H9 (cell line): ENCODE measurements around the gene ZNF648. TPM values are rescaled to one million over a fixed set of nuclear protein-coding genes. Genes with fewer than 3 reads are reported as not detected.

Experiments used
- DNase-seq: peaks from one replicate; pipeline ENCODE4 v3.0.0-alpha.2; 2017
- H2AFZ ChIP-seq: one replicate; pipeline ENCODE4 v1.6.1; 2013; ENCODE audit warnings: mild to moderate bottlenecking, low read length, control low read depth, moderate library complexity
- H2AK5ac ChIP-seq: 2 replicates; pipeline ENCODE4 v1.6.1; 2013; ENCODE audit warnings: low read length, control low read depth, mixed read lengths; ENCODE audit not compliant: insufficient read length
- H2BK120ac ChIP-seq: one replicate; pipeline ENCODE4 v1.6.1; 2013; ENCODE audit warnings: low read depth, mild to moderate bottlenecking, low read length, control low read depth, inconsistent platforms; ENCODE audit not compliant: poor library complexity, severe bottlenecking
- H2BK12ac ChIP-seq: 2 replicates; pipeline ENCODE4 v1.6.1; 2013; ENCODE audit warnings: low read length, control low read depth, mixed read lengths, low read depth; ENCODE audit not compliant: insufficient read length
- H2BK15ac ChIP-seq: 2 replicates; pipeline ENCODE4 v1.6.1; 2013; ENCODE audit warnings: low read depth, low read length, control low read depth
- H2BK20ac ChIP-seq: one replicate; pipeline ENCODE4 v1.6.1; 2013; ENCODE audit warnings: low read depth, mild to moderate bottlenecking, low read length, control low read depth, inconsistent platforms; ENCODE audit not compliant: poor library complexity, severe bottlenecking
- H2BK5ac ChIP-seq: 2 replicates; pipeline ENCODE4 v1.6.1; 2013; ENCODE audit warnings: low read length, control low read depth, mixed read lengths; ENCODE audit not compliant: insufficient read length
- H3K14ac ChIP-seq: 2 replicates; pipeline ENCODE4 v1.6.1; 2013; ENCODE audit warnings: low read length, control low read depth; ENCODE audit not compliant: insufficient read depth
- H3K18ac ChIP-seq: 2 replicates; pipeline ENCODE4 v1.6.1; 2013; ENCODE audit warnings: low read depth, mild to moderate bottlenecking, mixed read lengths, low read length, control low read depth; ENCODE audit not compliant: insufficient read length
- H3K23ac ChIP-seq: 2 replicates; pipeline ENCODE4 v1.6.1; 2013; ENCODE audit warnings: low read length, control low read depth, mixed read lengths, low read depth; ENCODE audit not compliant: insufficient read length
- H3K23me2 ChIP-seq: 2 replicates; pipeline ENCODE4 v1.6.1; 2013; ENCODE audit warnings: low read depth, mild to moderate bottlenecking, mixed read lengths, low read length, control low read depth; ENCODE audit not compliant: insufficient read length, poor library complexity, severe bottlenecking
- H3K27ac ChIP-seq: 2 replicates; pipeline ENCODE4 v1.5.1; 2013; ENCODE audit warnings: low read length, control low read depth, mixed read lengths, low read depth; ENCODE audit not compliant: insufficient read length
- H3K27me3 ChIP-seq: 2 replicates; pipeline ENCODE4 v1.6.1; 2013; ENCODE audit warnings: low read length, control low read depth, inconsistent platforms; ENCODE audit not compliant: insufficient read depth
- H3K4ac ChIP-seq: 2 replicates; pipeline ENCODE4 v1.6.1; 2013; ENCODE audit warnings: low read depth, mild to moderate bottlenecking, control low read depth, inconsistent platforms, low read length, moderate library complexity
- H3K4me1 ChIP-seq: 2 replicates; pipeline ENCODE4 v1.6.1; 2013; ENCODE audit warnings: low read length, control low read depth, inconsistent platforms; ENCODE audit not compliant: insufficient read depth
- H3K4me2 ChIP-seq: 2 replicates; pipeline ENCODE4 v1.6.1; 2013; ENCODE audit warnings: low read length, control low read depth, mixed read lengths; ENCODE audit not compliant: insufficient read length, insufficient read depth
- H3K56ac ChIP-seq: 2 replicates; pipeline ENCODE4 v1.6.1; 2013; ENCODE audit warnings: low read depth, mild to moderate bottlenecking, mixed read lengths, low read length, control low read depth; ENCODE audit not compliant: insufficient read length
- H3K79me1 ChIP-seq: 2 replicates; pipeline ENCODE4 v1.6.1; 2013; ENCODE audit warnings: low read depth, mild to moderate bottlenecking, moderate library complexity, low read length, control low read depth, inconsistent platforms; ENCODE audit not compliant: insufficient read depth, poor library complexity, severe bottlenecking
- H3K79me2 ChIP-seq: 2 replicates; pipeline ENCODE4 v1.6.1; 2013; ENCODE audit warnings: low read length, control low read depth, inconsistent platforms; ENCODE audit not compliant: insufficient read depth
- H3K9ac ChIP-seq: 2 replicates; pipeline ENCODE4 v1.6.1; 2013; ENCODE audit warnings: low read length, control low read depth, mixed read lengths; ENCODE audit not compliant: insufficient read length; ENCODE audit errors: extremely low read depth
- H3K9me3 ChIP-seq: one replicate; pipeline ENCODE4 v1.6.1; 2013; ENCODE audit warnings: low read depth, low read length, inconsistent platforms; ENCODE audit not compliant: control insufficient read depth
- H3T11ph ChIP-seq: one replicate; pipeline ENCODE4 v1.6.1; 2013; ENCODE audit warnings: mild to moderate bottlenecking, low read length, control low read depth, inconsistent platforms
- H4K20me1 ChIP-seq: one replicate; pipeline ENCODE4 v1.6.1; 2013; ENCODE audit not compliant: control insufficient read depth, insufficient read length, insufficient read depth
- H4K5ac ChIP-seq: 2 replicates; pipeline ENCODE4 v1.6.1; 2013; ENCODE audit warnings: low read depth, mild to moderate bottlenecking, mixed read lengths, low read length, control low read depth; ENCODE audit not compliant: insufficient read length
- H4K8ac ChIP-seq: replicated peaks from 2 replicates; pipeline ENCODE4 v1.6.1; 2013; ENCODE audit warnings: low read length, control low read depth, mixed read lengths, low read depth; ENCODE audit not compliant: insufficient read length
- H4K91ac ChIP-seq: 2 replicates; pipeline ENCODE4 v1.6.1; 2013; ENCODE audit warnings: low read depth, mild to moderate bottlenecking, moderate library complexity, mixed read lengths, low read length, control low read depth; ENCODE audit not compliant: insufficient read length
- H3K27ac Mint-ChIP-seq, 3 experiments: 2 replicates in 2 of 3; 3 replicates in 1 of 3; pipeline ENCODE4 v1.8.0; 2020 to 2021; ENCODE audit warnings: mixed read lengths in 3 of 3, mild to moderate bottlenecking in 1 of 3, moderate library complexity in 1 of 3
- H3K27me3 Mint-ChIP-seq: 2 replicates; pipeline ENCODE4 v1.8.0; 2021; ENCODE audit warnings: low read depth, mild to moderate bottlenecking, moderate library complexity, mixed read lengths
- H3K36me3 Mint-ChIP-seq, 3 experiments: 2 replicates in 2 of 3; 3 replicates in 1 of 3; pipeline ENCODE4 v1.8.0; 2020 to 2021; ENCODE audit warnings: low read depth in 3 of 3, mixed read lengths in 3 of 3; ENCODE audit not compliant: insufficient read depth in 1 of 3
- H3K4me1 Mint-ChIP-seq, 2 experiments: 2 replicates each; pipeline ENCODE4 v1.8.0; 2020; ENCODE audit warnings: mixed read lengths in 2 of 2
- H3K4me3 Mint-ChIP-seq, 2 experiments: 2 replicates in 1 of 2; 3 replicates in 1 of 2; pipeline ENCODE4 v1.8.0; 2020 to 2021; ENCODE audit warnings: mild to moderate bottlenecking in 2 of 2, mixed read lengths in 2 of 2, moderate library complexity in 1 of 2
- H3K9me3 Mint-ChIP-seq, 2 experiments: 2 replicates in 1 of 2; 3 replicates in 1 of 2; pipeline ENCODE4 v1.8.0; 2020; ENCODE audit warnings: mild to moderate bottlenecking in 2 of 2, mixed read lengths in 2 of 2, moderate library complexity in 1 of 2
- WGBS: extraction: QIAGEN DNeasy Blood & Tissue Kit; methylation state at CpG from one replicate; pipeline ENCODE4 v1.1.7; 2013; ENCODE audit warnings: missing lambda C conversion rate, low lambda C conversion rate, mixed read lengths; ENCODE audit not compliant: insufficient read length; ENCODE audit errors: extremely low coverage; 5-methylcytosine and 5-hydroxymethylcytosine counted together
- total RNA-seq: library from RNA; stranded (reverse); gene quantifications from 2 replicates; pipeline ENCODE4 v1.2.1, GENCODE V29; 2021
- TF ChIP-seq, protein P1 (sequence below): fragments of 200-600 bp; sonication (generic); conservative IDR thresholded peaks from 3 replicates; pipeline ENCODE4 v1.8.0; 2021; ENCODE audit warnings: antibody characterized with exemption, mild to moderate bottlenecking

ZNF648 gene
- total RNA-seq, 1 experiment from 2014 or later = 1.4 TPM

DNA sequence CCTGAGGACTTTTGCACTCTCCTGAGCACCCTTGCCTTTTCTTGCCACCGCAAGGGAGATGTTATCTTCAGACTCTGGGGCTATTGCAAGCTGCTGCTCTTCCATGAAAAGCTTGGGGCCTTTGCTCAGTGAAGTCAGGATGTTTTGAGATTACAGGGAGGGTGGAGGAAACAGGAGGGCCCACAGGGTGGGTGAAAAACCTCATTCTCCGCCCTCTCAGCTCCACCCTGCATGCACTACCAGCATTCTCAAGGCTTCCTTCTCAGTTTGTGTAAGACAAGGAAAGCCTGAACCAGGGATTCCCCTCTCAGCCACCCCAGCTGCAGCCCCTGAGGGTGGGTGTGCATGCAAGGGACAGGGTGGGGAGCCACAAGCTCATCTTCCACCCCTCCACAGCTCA is 25.8 kb upstream of the ZNF648 start:
- WGBS = no CpG with 5 or more reads among the region's 2 CpGs
- no peak overlapping the region for H3T11ph ChIP-seq
- H3K27me3 ChIP-seq = no peaks in the 10 kb centered on the region
- Mint-ChIP-seq H3K36me3 (no peaks in the 10 kb centered on the region), H3K9me3 (no peaks in the 10 kb centered on the region), H3K27ac (no peak overlapping the region), H3K4me3 (no peak overlapping the region), H3K4me1 (peaks cover 15% of the 10 kb centered on the region in 2 experiments), H3K27me3 (peaks cover 3% of the 10 kb centered on the region; the same call in 1 of the 2 replicates)
- no peak overlapping the region for H2BK120ac ChIP-seq
- no peaks in the 10 kb centered on the region for H3K79me2 ChIP-seq
- H2BK12ac ChIP-seq = no peak overlapping the region
- H4K91ac ChIP-seq = no peak overlapping the region
- H3K14ac ChIP-seq = no peak overlapping the region
- H3K4me1 ChIP-seq = no peaks in the 10 kb centered on the region
- no peaks in the 10 kb centered on the region for H4K20me1 ChIP-seq
- no peak overlapping the region for H3K27ac ChIP-seq
- TF ChIP-seq, protein P1, sequence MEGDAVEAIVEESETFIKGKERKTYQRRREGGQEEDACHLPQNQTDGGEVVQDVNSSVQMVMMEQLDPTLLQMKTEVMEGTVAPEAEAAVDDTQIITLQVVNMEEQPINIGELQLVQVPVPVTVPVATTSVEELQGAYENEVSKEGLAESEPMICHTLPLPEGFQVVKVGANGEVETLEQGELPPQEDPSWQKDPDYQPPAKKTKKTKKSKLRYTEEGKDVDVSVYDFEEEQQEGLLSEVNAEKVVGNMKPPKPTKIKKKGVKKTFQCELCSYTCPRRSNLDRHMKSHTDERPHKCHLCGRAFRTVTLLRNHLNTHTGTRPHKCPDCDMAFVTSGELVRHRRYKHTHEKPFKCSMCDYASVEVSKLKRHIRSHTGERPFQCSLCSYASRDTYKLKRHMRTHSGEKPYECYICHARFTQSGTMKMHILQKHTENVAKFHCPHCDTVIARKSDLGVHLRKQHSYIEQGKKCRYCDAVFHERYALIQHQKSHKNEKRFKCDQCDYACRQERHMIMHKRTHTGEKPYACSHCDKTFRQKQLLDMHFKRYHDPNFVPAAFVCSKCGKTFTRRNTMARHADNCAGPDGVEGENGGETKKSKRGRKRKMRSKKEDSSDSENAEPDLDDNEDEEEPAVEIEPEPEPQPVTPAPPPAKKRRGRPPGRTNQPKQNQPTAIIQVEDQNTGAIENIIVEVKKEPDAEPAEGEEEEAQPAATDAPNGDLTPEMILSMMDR = no peak
- H3K79me1 ChIP-seq = no peaks in the 10 kb centered on the region
- no peak overlapping the region for H2BK20ac ChIP-seq
- H2BK5ac ChIP-seq = no peak overlapping the region
- DNase-seq = no peak
- H4K5ac ChIP-seq = no peak overlapping the region
- H3K4ac ChIP-seq = no peak overlapping the region
- H4K8ac ChIP-seq = no peak overlapping the region
- H3K23me2 ChIP-seq = no peaks in the 10 kb centered on the region
- no peak overlapping the region for H3K4me2 ChIP-seq
- H3K9ac ChIP-seq = no peak overlapping the region
- no peak overlapping the region for H2AK5ac ChIP-seq
- no peak overlapping the region for H2BK15ac ChIP-seq
- H3K18ac ChIP-seq = no peak overlapping the region
- no peak overlapping the region for H3K23ac ChIP-seq
- H3K56ac ChIP-seq = no peak overlapping the region
- no peak overlapping the region for H2AFZ ChIP-seq
- no peaks in the 10 kb centered on the region for H3K9me3 ChIP-seq
